HG02798 (cell line): ENCODE data around the gene LGSN.
A peak's percentile ranks its signal among the peaks of the same experiment; 100 is the strongest.
"Not testable (repeated sequence)": the region's sequence is repeated elsewhere in the genome, so short reads cannot be mapped to it uniquely, and the experiment has no call there.

Experiments used
- ATAC-seq: cut with Tn5 transposase; IDR thresholded peaks from one replicate; pipeline ENCODE4 v1.9.1; 2021; ENCODE audit warnings: mild to moderate bottlenecking; ENCODE audit not compliant: unreplicated experiment, poor library complexity

The LGSN gene

DNA sequence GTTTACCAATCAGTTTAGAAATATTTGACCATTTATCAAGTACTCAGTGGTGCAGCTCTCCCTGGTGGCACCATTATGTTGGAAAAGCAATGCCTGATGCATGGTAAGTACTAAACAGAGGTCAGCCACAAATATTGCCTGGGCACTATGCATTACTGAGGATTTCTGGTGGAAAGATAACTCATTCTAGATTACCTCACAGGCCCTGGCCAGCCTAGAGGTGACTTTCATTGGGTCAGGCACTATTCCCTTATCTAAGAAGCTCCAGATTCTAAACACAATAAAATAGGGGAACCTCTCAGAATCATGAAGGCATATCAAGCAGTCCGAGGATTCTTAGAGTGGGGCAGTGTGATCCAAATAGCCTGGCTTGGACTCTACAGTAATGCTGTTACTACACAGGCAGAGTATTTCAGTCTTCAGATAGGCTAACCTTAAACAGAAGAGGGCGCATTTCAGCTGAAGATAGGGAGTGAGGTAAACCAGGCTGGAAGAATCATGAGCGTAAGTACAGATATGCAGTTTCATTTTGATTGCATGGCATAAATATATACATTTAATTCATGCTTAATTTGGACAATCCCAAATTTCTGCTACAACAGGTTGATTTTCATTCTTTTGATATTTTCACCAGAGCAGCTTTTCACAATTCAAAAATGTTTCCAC, 12.1 kb downstream of the LGSN start:
- ATAC-seq: peak; percentile 93

DNA sequence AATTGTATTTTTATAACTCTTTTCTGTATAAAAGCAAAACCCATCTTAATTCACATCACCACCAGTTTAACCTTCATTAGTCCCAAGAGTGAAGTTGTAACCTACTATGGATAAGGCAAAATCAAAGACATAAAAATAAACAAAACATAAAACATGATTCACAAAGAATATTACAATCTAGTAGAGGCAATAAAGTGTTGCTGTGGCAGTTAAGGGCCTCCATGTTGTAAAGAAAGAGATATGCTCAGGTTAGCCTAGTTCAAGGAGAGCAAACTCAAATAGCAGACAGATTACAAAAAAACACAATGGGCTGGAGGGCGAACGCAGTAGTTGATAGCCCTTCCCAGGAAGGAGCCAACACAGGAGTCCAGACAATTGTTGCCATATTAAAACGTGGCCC, 13.4 kb downstream of the LGSN start:
- no peak for ATAC-seq

DNA sequence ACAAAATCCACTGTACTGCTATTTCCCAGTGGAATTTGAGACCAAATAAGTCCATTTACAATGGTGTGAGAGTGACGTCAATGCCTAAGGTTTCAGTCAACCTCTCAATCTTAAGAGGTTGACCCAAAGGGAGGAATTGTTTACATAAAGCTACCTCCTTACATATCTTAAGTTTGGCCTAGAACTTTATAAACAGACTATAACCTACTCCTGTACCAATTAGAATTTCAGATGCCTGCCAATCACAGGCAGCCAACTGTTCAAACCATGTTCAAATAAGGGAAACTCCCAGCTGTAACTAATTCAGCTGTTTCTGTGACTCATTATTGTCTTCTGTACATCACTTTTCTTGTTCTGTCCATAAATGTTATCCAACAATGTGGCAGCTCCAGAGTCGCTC, 14.5 kb downstream of the LGSN start:
- ATAC-seq: no peak

DNA sequence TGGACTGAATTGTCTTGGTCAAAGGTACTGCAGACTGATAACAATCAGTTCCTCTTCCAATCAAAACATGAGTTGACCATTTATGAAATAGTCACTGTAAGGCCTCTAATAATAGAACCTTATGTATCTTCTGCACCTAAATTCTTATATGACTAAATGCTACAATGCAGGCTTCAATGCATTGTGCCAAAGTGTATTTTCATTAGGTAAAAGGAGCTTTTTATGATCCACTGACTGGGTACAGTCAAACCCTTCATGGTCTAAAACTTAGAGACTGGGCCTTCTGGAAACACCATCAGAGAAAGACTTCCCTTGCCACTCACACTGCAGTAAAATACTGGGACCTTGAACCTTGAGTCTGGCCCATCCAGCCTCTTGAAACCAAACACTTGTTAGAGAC, 16.3 kb downstream of the LGSN start:
- no peak for ATAC-seq

- ATAC-seq: no peak
Measured at GRCh38 chr6:63299667-63300066, 20.1 kb downstream of the LGSN start.

DNA sequence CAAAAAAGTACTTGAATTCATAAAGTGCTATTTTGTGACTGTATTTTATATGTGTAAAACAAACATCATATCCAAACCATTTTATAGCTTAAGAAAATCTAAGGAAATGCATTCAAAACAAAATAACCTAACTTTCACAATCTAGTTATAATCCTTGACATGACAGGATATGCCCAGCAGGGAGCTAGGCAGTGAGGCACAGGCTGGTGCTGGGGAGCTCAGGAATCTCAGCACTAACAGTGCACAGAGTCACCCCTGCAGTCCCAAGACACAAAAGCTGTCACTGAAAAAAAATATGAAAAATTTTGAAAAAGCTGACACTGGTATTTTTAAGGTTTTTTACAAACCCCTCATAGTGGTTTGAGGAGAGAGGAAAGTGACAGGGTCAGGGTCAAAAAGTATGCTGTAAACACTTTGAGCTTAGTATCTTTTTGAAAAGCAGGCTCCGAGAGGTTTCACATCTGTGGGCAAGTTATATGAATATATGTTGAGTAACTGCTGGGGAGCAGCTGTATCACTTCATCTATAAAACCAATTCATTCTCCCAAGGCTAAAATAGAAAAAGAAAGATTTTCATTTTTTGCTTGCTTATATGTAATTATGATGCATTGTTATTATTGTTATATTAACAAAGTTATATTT, 24.1 kb downstream of the LGSN start:
- ATAC-seq: no peak

- ATAC-seq: no peak
Measured at GRCh38 chr6:63290492-63291058, 29.2 kb downstream of the LGSN start.

DNA sequence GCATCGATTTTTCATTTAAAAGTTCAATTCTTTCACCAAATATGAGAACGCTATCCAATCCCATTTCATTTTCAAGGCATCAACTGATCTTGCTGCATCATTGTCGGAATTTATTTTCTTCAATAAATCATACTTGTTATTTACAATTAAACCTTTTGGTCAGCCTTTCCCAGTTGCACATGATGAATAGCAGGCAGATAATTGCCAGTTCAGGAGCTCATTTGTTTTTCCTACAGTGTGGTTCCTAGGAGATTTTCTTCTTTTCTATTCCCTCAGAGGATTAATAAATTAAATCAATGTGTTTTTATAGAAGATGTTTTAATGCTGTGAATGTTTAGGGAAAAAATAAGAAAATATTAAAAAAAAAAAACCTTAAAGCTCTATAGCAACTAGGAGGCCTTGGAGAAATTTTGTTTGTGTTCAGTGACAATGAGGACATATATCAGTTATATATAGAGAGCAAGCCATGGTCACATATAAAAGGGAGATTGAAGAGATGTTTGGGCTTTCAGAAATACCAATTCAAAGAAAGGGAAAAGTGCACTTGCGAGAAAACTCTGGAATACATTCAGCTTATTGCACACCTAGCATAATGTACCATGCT, 30.4 kb downstream of the LGSN start:
- no peak for ATAC-seq

DNA sequence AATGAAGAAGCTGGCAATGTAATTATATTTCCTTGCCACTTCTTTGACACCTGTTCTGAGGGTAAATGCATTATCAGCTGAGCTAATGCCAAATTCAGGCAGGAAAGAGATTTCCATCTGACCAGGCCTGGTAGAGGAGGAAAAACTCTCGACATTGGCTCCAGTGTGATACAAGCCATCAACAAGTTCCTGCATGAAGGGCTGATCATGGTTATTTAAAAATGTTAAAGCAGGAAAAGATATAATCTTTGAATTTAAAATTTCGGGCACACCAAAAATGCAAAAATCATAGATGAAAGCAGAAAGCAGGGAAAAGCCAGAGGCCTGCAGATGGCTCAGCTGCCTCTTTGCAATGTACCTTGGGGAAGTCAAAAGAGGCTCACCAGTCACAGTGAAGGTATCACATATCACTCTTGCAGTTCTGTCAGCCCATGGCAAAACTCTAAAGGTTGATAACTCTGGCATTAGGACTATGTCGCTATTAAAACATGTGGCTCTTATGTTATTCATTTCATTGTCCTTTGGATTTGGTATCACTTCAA, 39.1 kb downstream of the LGSN start:
- ATAC-seq: no peak

DNA sequence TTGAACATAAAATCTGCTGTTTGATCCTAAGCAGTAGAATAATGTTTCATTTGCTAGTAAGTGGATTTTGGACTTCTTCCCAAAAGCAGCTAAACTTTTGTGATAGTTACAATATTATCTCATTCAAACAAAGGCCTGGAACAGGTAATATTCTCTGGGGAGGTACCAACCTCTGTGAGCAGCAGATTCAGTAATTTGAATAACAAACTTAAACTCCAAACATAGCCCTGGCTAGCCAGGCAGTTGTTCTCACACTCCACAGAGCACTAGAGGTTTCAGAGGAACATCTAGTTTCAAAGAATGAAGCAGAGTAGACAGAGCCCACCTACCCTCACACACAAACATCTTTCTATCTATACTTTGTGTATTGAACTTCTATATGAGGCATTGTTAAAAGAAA, 40.9 kb downstream of the LGSN start:
- ATAC-seq: no peak

- ATAC-seq: no peak
Measured at GRCh38 chr6:63275953-63276352, 43.8 kb downstream of the LGSN start.

DNA sequence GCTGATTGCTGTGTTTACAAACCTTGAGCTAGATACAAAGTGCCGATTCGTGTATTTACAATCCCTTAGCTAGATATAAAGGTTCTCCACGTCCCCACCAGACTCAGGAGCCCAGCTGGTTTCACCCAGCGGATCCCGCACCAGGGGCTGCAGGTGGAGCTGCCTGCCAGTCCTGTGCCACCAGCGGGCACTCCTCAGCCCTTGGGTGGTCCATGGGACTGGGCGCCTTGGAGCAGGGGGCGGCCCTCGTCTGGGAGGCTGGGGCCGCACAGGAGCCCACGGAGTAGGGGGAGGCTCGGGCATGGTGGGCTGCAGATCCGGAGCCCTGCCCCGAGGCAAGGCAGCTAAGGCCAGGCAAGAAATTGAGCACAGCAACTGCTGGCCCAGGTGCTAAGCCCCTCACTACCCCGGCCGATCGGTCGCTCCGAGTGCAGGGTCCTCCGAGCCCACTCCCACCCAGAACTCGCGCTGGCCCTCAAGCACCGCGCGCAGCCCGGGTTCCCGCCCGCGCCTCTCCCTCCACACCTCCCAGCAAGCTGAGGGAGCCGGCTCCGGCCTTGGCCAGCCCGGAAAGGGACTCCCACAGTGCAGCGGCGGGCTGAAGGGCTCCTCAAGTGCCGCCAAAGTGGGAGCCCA, 44.9 kb downstream of the LGSN start:
- ATAC-seq: not testable (repeated sequence)

DNA sequence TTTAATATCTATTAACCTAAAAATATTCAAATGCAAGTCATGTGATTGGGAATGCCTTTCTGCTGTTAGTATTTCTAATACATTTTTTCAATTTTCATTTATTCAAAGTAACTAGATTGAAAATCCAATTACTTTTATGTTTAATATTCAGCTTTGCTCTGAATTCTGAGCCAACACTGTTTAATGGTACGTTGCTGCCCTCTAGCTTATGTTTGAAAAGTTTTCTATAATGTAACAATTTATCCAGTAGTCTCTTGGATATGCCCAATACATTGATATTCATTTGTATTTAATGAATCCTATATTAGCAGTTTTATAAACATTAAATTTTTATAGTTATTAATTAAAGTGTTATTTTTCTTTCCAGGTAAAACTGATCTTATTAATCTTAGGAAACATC, 47.4 kb downstream of the LGSN start:
- no peak for ATAC-seq

DNA sequence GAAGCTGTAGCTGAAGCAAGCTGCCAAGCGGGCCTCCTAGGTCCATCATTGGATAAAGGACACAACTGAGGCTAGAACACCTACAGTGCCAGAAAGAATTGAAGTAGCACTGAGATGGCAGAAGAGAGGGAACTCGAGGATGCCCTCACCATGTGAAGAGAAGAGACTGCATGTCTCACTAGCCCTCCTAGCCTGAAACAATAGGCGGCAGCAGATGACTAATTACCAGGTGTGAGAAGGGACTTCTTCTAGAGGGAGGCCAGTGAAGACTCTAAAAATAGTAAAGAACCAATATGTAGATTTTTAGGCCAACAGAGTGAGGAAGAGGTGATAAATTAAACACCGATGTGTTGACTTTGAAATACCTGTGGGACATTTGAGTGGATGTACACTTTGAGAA, 50.3 kb downstream of the LGSN start:
- peak; percentile 62 for ATAC-seq

DNA sequence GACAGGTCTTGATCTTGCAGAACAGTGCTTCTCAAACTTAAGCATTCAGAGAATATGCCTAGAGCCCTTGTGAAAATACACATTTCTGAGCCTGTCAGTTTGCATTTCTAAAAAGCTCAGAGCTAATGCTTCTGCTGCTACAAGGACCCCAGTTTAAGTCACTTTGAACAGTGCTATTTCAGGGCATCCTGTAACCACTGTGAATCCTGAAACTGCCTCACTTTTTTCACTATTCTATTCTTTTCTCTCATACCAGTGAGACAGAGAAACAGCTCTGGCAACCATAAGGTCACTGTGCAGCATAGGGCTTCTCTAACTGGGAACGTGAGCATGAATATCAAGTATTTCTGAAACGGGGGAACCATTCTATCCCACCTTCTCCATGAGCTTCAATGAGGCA, 51.2 kb downstream of the LGSN start:
- peak; percentile 78 for ATAC-seq

DNA sequence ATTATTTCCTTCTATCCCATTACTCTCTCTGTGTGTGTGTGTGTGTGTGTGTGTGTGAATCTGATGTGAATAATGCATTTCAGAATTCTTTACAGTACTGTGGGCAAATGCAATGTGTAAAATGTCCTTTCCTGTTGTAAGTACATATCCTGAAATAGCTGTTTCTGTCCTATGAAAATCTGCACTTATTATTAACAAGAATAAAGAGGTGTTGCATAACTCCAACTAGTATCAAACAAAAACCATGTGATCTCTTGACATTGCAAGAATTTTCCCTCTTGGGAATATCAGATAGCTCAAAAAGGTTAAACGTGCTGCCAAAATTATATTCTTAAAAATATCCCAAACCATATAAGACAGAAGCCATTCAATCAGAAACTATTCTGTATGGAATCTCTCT, 52.0 kb downstream of the LGSN start:
- no peak for ATAC-seq

- ATAC-seq: no peak
Measured at GRCh38 chr6:63267046-63267445, 52.7 kb downstream of the LGSN start.

GRCh38 chr6:63263444-63263843, 56.3 kb downstream of the LGSN start:
- ATAC-seq: no peak

DNA sequence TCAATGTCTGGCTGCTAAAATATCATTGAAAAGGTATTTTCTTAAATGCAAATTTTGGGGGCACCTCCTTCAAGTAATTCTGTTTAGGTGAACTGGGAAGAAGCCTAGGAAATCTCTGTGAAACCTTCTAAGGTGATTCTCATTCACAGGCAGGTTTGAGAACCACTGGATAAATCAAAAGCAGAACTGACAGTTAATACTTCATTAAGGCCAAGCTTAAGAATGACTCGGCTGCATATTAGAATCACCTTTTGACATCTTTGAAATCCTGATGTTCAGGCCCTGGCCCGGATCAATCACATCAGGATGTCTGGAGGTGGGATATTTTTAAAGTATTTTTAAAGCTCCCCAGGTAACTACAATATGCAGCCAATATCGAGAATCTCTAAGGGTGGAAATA, 58.0 kb downstream of the LGSN start:
- peak; percentile 50 for ATAC-seq

DNA sequence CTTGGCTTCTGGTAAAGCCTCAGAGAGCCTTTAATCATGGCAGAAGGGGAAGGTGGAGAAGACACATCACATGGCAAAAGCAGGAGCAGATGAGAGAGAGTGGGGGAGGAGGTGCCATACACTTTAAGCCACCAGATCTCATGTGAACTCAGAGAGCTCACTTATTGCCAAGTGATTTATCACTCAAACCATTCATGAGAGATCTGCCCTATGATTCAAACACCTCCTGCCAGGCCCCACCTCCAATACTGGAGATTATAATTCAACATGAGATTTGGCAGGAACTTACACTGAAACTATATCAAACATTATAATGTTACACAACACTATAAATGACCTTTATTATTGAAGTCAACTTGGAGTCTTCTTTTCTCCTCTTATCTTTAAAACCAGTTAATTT, 60.6 kb downstream of the LGSN start:
- no peak for ATAC-seq
